ENCODE data around the gene RDX. TPM values are rescaled to one million over a fixed set of nuclear protein-coding genes. Genes with fewer than 3 reads are reported as not detected.
A peak's percentile ranks its signal among the peaks of the same experiment; 100 is the strongest.

The RDX gene
- total and polyA plus RNA-seq, 10 of the 15 experiments (the other 5 are each of a cell fraction or from before 2014, with no cell fraction given): 24.6 to 62.2 (median 47.8) TPM

DNA sequence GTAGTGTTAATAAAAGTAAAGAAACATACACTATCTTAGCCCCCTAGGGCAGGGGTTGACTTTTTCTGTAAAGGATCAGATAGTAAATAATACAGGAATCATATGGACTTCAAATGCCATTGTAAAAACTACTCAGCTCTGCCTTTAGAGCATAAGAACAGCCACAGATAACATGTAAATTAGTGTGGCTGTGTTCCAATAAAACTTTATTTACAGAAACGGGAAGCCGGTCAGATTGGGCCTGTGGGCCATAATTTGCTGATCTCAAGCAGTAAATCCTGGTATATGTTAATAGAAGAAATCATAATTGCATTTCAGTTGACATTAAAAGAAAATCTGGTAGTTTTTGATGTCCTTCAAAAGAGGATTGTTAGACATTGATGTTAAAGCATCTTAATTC lies 126.7 kb downstream of the RDX start:
- Histone ChIP-seq H3K27ac (ENCODE audit: control insufficient read depth, insufficient read depth) (no peak overlapping the region), H3K4me2 (ENCODE audit: control insufficient read depth, insufficient read depth) (no peak overlapping the region), H3K79me2 (ENCODE audit: control insufficient read depth, insufficient read depth, low read length) (no peaks in the 10 kb centered on the region), H3K4me3 (no peak overlapping the region), H3K9ac (ENCODE audit: control insufficient read depth, insufficient read depth, low read length) (no peak overlapping the region), H3K4me1 (ENCODE audit: control insufficient read depth, insufficient read depth, low read length) (no peaks in the 10 kb centered on the region), H3K36me3 (ENCODE audit: control insufficient read depth in 2 of 2, insufficient read depth in 2 of 2, low read length in 1 of 2) (peaks cover 1 to 2% of the 10 kb centered on the region in 2 experiments; a peak in 3 of 4 replicates), H4K20me1 (ENCODE audit: control insufficient read depth, insufficient read depth) (no peaks in the 10 kb centered on the region), H3K9me3 (replicated peaks; ENCODE audit: control insufficient read depth, insufficient read depth, low read length) (no peaks in the 10 kb centered on the region), H2AFZ (ENCODE audit: control insufficient read depth, low read depth, low read length) (no peak overlapping the region), H3K27me3 (replicated peaks in 1 of 2; ENCODE audit: control insufficient read depth in 2 of 2, insufficient read depth in 2 of 2, low read length in 1 of 2) (no peaks in the 10 kb centered on the region)
- intact Hi-C loops (cut with micrococcal nuclease; ENCODE audit: unreplicated experiment) (no loop called here), in situ Hi-C loops (cut with MboI) (no loop called here)
- ChIA-PET CTCF (interaction anchor here (0.7 to 1.0 kb wide), 3 partner anchors 10 to 223 kb away, joined by 3 read pairs; no protein-coding TSS in a partner anchor), POLR2A (no interaction called here), SMC1A (ENCODE audit: uncharacterized antibody, unreplicated experiment) (interaction anchor here (0.7 to 1.1 kb wide), 2 partner anchors 223 to 302 kb away, joined by 3 read pairs; no protein-coding TSS in a partner anchor), RAD21 (ENCODE audit: unreplicated experiment) (no interaction called here)
- TF ChIP-seq, protein P1, sequence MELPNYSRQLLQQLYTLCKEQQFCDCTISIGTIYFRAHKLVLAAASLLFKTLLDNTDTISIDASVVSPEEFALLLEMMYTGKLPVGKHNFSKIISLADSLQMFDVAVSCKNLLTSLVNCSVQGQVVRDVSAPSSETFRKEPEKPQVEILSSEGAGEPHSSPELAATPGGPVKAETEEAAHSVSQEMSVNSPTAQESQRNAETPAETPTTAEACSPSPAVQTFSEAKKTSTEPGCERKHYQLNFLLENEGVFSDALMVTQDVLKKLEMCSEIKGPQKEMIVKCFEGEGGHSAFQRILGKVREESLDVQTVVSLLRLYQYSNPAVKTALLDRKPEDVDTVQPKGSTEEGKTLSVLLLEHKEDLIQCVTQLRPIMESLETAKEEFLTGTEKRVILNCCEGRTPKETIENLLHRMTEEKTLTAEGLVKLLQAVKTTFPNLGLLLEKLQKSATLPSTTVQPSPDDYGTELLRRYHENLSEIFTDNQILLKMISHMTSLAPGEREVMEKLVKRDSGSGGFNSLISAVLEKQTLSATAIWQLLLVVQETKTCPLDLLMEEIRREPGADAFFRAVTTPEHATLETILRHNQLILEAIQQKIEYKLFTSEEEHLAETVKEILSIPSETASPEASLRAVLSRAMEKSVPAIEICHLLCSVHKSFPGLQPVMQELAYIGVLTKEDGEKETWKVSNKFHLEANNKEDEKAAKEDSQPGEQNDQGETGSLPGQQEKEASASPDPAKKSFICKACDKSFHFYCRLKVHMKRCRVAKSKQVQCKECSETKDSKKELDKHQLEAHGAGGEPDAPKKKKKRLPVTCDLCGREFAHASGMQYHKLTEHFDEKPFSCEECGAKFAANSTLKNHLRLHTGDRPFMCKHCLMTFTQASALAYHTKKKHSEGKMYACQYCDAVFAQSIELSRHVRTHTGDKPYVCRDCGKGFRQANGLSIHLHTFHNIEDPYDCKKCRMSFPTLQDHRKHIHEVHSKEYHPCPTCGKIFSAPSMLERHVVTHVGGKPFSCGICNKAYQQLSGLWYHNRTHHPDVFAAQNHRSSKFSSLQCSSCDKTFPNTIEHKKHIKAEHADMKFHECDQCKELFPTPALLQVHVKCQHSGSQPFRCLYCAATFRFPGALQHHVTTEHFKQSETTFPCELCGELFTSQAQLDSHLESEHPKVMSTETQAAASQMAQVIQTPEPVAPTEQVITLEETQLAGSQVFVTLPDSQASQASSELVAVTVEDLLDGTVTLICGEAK (IDR thresholded peaks at IDR 0.05; ENCODE audit: borderline replicate concordance): peak; percentile 72
- TF ChIP-seq CREB1 (IDR thresholded peaks at IDR 0.05; ENCODE audit: low read depth): no peak
- DNase-seq (ENCODE audit: low read depth, low spot score): no peak
- BruUV-seq (replicated peaks): no TSS peak
- ATAC-seq: no peak
- 100% methylated on average over 2 of the region's 2 CpGs for WGBS (ENCODE audit: insufficient coverage, insufficient replicate concordance, low lambda C conversion rate, missing lambda C conversion rate)
- FAIRE-seq: no peak
